Caco-2 (cell line): ENCODE measurements around the gene ZNF775. TPM values are rescaled to one million over a fixed set of nuclear protein-coding genes. Genes with fewer than 3 reads are reported as not detected.

Experiments
- BruUV-seq: library from RNA; stranded (reverse); fragments of 400-500 nt; replicated peaks from 2 replicates; lab custom pipeline; 2021; lab: Mats Ljungman, UMichigan
- CTCF ChIA-PET: fragments of 300-600 bp; sonication (Branson Sonifier 250); formaldehyde crosslinking; loops from one replicate; lab custom pipeline; 2022; ENCODE audit warnings: antibody characterized with exemption; lab: Charles Lee
- POLR2A ChIA-PET: fragments of 300-600 bp; sonication (Branson Sonifier 250); formaldehyde crosslinking; loops from one replicate; lab custom pipeline; 2022; ENCODE audit warnings: antibody characterized with exemption; lab: Charles Lee
- DNase-seq, 2 experiments: peaks; one replicate each; pipeline versions ENCODE4 v3.0.0 to v3.0.0-alpha.2; 2020 to 2022
- H3K27me3 ChIP-seq: replicated peaks from 2 replicates; pipeline ENCODE4 v1.6.0; 2011; ENCODE audit warnings: low read length; ENCODE audit not compliant: control insufficient read depth, insufficient read depth
- H3K36me3 ChIP-seq: 2 replicates; pipeline ENCODE4 v1.5.1; 2011; ENCODE audit warnings: low read length; ENCODE audit not compliant: control insufficient read depth, insufficient read depth
- H3K4me1 ChIP-seq: fragments of 250-450 bp; sonication (Bioruptor Pico); 2 replicates; pipeline ENCODE4 v1.5.1; 2020; ENCODE audit warnings: mild to moderate bottlenecking
- H3K4me3 ChIP-seq: 2 replicates; pipeline ENCODE4 v1.5.1; 2011; ENCODE audit warnings: low read depth, mild to moderate bottlenecking, control low read depth, low read length
- H3K9me3 ChIP-seq: fragments of 250-450 bp; sonication (Bioruptor Pico); 2 replicates; pipeline ENCODE4 v1.5.1; 2020; ENCODE audit warnings: mild to moderate bottlenecking, moderate library complexity
- H3K27ac Mint-ChIP-seq: one replicate; pipeline ENCODE4 v1.8.0; 2022; ENCODE audit warnings: mixed read lengths; ENCODE audit not compliant: unreplicated experiment
- H3K27me3 Mint-ChIP-seq: one replicate; pipeline ENCODE4 v1.8.0; 2022; ENCODE audit warnings: mixed read lengths; ENCODE audit not compliant: insufficient read depth, unreplicated experiment
- H3K36me3 Mint-ChIP-seq: one replicate; pipeline ENCODE4 v1.8.0; 2022; ENCODE audit warnings: mild to moderate bottlenecking, mixed read lengths; ENCODE audit not compliant: insufficient read depth, unreplicated experiment
- H3K4me1 Mint-ChIP-seq: one replicate; pipeline ENCODE4 v1.8.0; 2022; ENCODE audit warnings: low read depth, mixed read lengths; ENCODE audit not compliant: unreplicated experiment
- H3K4me3 Mint-ChIP-seq: one replicate; pipeline ENCODE4 v1.8.0; 2022; ENCODE audit warnings: mild to moderate bottlenecking, moderate library complexity, mixed read lengths; ENCODE audit not compliant: unreplicated experiment
- H3K9me3 Mint-ChIP-seq: one replicate; pipeline ENCODE4 v1.8.0; 2022; ENCODE audit warnings: mixed read lengths; ENCODE audit not compliant: unreplicated experiment
- CTCF ChIP-seq, 2 experiments: fragments of 200-600 bp in 1 of 2; IDR thresholded peaks; 1 replicate in 1 of 2; 2 replicates in 1 of 2; pipeline versions ENCODE4 v1.5.1 to v1.8.0; 2011 to 2022; ENCODE audit warnings: antibody characterized with exemption in 1 of 2, control low read depth in 1 of 2, inconsistent platforms in 1 of 2, low read depth in 1 of 2, low read length in 1 of 2, mild to moderate bottlenecking in 1 of 2, moderate library complexity in 1 of 2; ENCODE audit not compliant: insufficient read depth in 1 of 2, severe bottlenecking in 1 of 2, unreplicated experiment in 1 of 2
- intact Hi-C: fragments of 100-400 bp; cut with micrococcal nuclease; formaldehyde crosslinking; loops from one replicate; pipeline ENCODE4 v1.10.0; 2022; ENCODE audit not compliant: unreplicated experiment
- total RNA-seq: library from RNA; stranded (reverse); gene quantifications from 2 replicates; pipeline ENCODE4 v1.2.3, GENCODE V29; 2022

ZNF775 gene
- total RNA-seq, 1 experiment from 2014 or later, result 4.0 TPM

GRCh38 chr7:150425670-150426069 lies 46.5 kb downstream of the ZNF775 start:
- DNase-seq, result no peak
- no peaks in the 10 kb centered on the region for H3K36me3 ChIP-seq
- CTCF ChIA-PET, result no interaction called here
- Mint-ChIP-seq H3K4me1 (peaks cover 9% of the 10 kb centered on the region), H3K36me3 (peaks cover 5% of the 10 kb centered on the region), H3K27ac (no peak overlapping the region), H3K9me3 (no peaks in the 10 kb centered on the region), H3K27me3 (peaks cover 2% of the 10 kb centered on the region), H3K4me3 (no peak overlapping the region)
- intact Hi-C loops, result no loop called here
- H3K27me3 ChIP-seq, result no peaks in the 10 kb centered on the region
- no peak overlapping the region for H3K4me3 ChIP-seq
- H3K4me1 ChIP-seq, result 0 out of 2 replicates have a peak, but pooled peaks cover 3% of the 10 kb centered on the region
- H3K9me3 ChIP-seq, result no peaks in the 10 kb centered on the region
- BruUV-seq, result no TSS peak
- POLR2A ChIA-PET, result no interaction called here
- TF ChIP-seq CTCF (IDR thresholded peaks at IDR 0.05; ENCODE audit: insufficient read depth in 1 of 2, low read depth in 1 of 2, low read length in 1 of 2, severe bottlenecking in 1 of 2, unreplicated experiment in 1 of 2), result no peak

GRCh38 chr7:150428671-150429451 lies 49.7 kb downstream of the ZNF775 start:
- no peak for TF ChIP-seq CTCF (IDR thresholded peaks at IDR 0.05; ENCODE audit: insufficient read depth in 1 of 2, low read depth in 1 of 2, low read length in 1 of 2, severe bottlenecking in 1 of 2, unreplicated experiment in 1 of 2)
- H3K36me3 Mint-ChIP-seq, result no peaks in the 10 kb centered on the region

GRCh38 chr7:150429699-150430098 lies 50.6 kb downstream of the ZNF775 start:
- H3K4me3 ChIP-seq, result no peak overlapping the region
- ChIA-PET POLR2A (no interaction called here), CTCF (no interaction called here)
- no TSS peak for BruUV-seq
- H3K27me3 ChIP-seq, result peaks cover 2% of the 10 kb centered on the region
- no peaks in the 10 kb centered on the region for H3K9me3 ChIP-seq
- DNase-seq, result no peak
- Mint-ChIP-seq H3K9me3 (no peaks in the 10 kb centered on the region), H3K36me3 (no peaks in the 10 kb centered on the region), H3K27ac (no peak overlapping the region), H3K27me3 (peaks cover 11% of the 10 kb centered on the region), H3K4me1 (no peaks in the 10 kb centered on the region), H3K4me3 (no peak overlapping the region)
- no peaks in the 10 kb centered on the region for H3K4me1 ChIP-seq
- no peaks in the 10 kb centered on the region for H3K36me3 ChIP-seq
- intact Hi-C loops, result no loop called here
- no peak for TF ChIP-seq CTCF (IDR thresholded peaks at IDR 0.05; ENCODE audit: insufficient read depth in 1 of 2, low read depth in 1 of 2, low read length in 1 of 2, severe bottlenecking in 1 of 2, unreplicated experiment in 1 of 2)

More at GRCh38 chr7:150428671-150429451, 49.7 kb downstream of the ZNF775 start:
- Mint-ChIP-seq H3K9me3 (no peaks in the 10 kb centered on the region), H3K4me3 (no peak overlapping the region), H3K27ac (no peak overlapping the region), H3K4me1 (no peaks in the 10 kb centered on the region), H3K27me3 (peaks cover 11% of the 10 kb centered on the region)
- H3K4me3 ChIP-seq, result no peak overlapping the region
- H3K27me3 ChIP-seq, result peaks cover 2% of the 10 kb centered on the region
- POLR2A ChIA-PET, result no interaction called here
- DNase-seq, result no peak
- CTCF ChIA-PET, result interaction anchor here (0.6 to 0.7 kb wide), 2 partner anchors 561 to 1579 kb away, joined by 3 to 4 read pairs; no protein-coding TSS in a partner anchor
- BruUV-seq, result no TSS peak
- intact Hi-C loops, result no loop called here
- H3K9me3 ChIP-seq, result no peaks in the 10 kb centered on the region
- H3K4me1 ChIP-seq, result no peaks in the 10 kb centered on the region
- no peaks in the 10 kb centered on the region for H3K36me3 ChIP-seq
